ENCODE data around the gene TDRD12. TPM values are rescaled to one million over a fixed set of nuclear protein-coding genes. Genes with fewer than 3 reads are reported as not detected.
"Not testable (repeated sequence)": the region's sequence is repeated elsewhere in the genome, so short reads cannot be mapped to it uniquely, and the experiment has no call there.

TDRD12 gene
- total RNA-seq, 1 experiment from 2014 or later = 1.3 TPM

GRCh38 chr19:32695506-32695905 is 24.1 kb upstream of the TDRD12 start:
- H2AK5ac ChIP-seq (ENCODE audit: insufficient read length, low read length); H3K18ac ChIP-seq (ENCODE audit: insufficient read length, low read depth, low read length); H2BK15ac ChIP-seq (ENCODE audit: low read depth, low read length); H3K4me1 ChIP-seq (ENCODE audit: insufficient read depth, low read length); DNase-seq; H3K27me3 ChIP-seq (ENCODE audit: insufficient read depth, low read length); H3K23me2 ChIP-seq (ENCODE audit: insufficient read length, low read depth, low read length, poor library complexity, severe bottlenecking); H2BK12ac ChIP-seq (ENCODE audit: insufficient read length, low read depth, low read length); H2BK20ac ChIP-seq (ENCODE audit: low read depth, low read length, poor library complexity, severe bottlenecking); H3K4me2 ChIP-seq (ENCODE audit: insufficient read depth, insufficient read length, low read length); H4K5ac ChIP-seq (ENCODE audit: insufficient read length, low read depth, low read length); H3K56ac ChIP-seq (ENCODE audit: insufficient read length, low read depth, low read length); H4K91ac ChIP-seq (ENCODE audit: insufficient read length, low read depth, low read length); H3K79me2 ChIP-seq (ENCODE audit: insufficient read depth, low read length); H2BK120ac ChIP-seq (ENCODE audit: low read depth, low read length, poor library complexity, severe bottlenecking); H3K9me3 ChIP-seq (ENCODE audit: control insufficient read depth, low read depth, low read length); H4K8ac ChIP-seq (replicated peaks; ENCODE audit: insufficient read length, low read depth, low read length); H3K14ac ChIP-seq (ENCODE audit: insufficient read depth, low read length); H2BK5ac ChIP-seq (ENCODE audit: insufficient read length, low read length); H3K79me1 ChIP-seq (ENCODE audit: insufficient read depth, low read depth, low read length, poor library complexity, severe bottlenecking); H3K23ac ChIP-seq (ENCODE audit: insufficient read length, low read depth, low read length); H3K27ac ChIP-seq (ENCODE audit: insufficient read length, low read depth, low read length); H3K9ac ChIP-seq (ENCODE audit: extremely low read depth, insufficient read length, low read length); H3K4ac ChIP-seq (ENCODE audit: low read depth, low read length); H3K4me3 Mint-ChIP-seq; H3T11ph ChIP-seq (ENCODE audit: low read length); H2AFZ ChIP-seq (ENCODE audit: low read length); H4K20me1 ChIP-seq (ENCODE audit: control insufficient read depth, insufficient read depth, insufficient read length); H3K27ac Mint-ChIP-seq: not testable (repeated sequence)
- H3K36me3 Mint-ChIP-seq (ENCODE audit: insufficient read depth in 1 of 3, low read depth in 3 of 3) = peaks cover 5 to 31% (median 23%) of the 10 kb centered on the region in 3 experiments
- WGBS (ENCODE audit: extremely low coverage, insufficient read length, low lambda C conversion rate) = no CpG with 5 or more reads among the region's 6 CpGs
- H3K4me1 Mint-ChIP-seq = peaks cover 33 to 44% of the 10 kb centered on the region in 2 experiments
- H3K27me3 Mint-ChIP-seq (ENCODE audit: low read depth) = peaks cover 14% of the 10 kb centered on the region
- peaks cover 9 to 17% of the 10 kb centered on the region in 2 experiments; a peak in 4 of 5 replicates for H3K9me3 Mint-ChIP-seq

DNA sequence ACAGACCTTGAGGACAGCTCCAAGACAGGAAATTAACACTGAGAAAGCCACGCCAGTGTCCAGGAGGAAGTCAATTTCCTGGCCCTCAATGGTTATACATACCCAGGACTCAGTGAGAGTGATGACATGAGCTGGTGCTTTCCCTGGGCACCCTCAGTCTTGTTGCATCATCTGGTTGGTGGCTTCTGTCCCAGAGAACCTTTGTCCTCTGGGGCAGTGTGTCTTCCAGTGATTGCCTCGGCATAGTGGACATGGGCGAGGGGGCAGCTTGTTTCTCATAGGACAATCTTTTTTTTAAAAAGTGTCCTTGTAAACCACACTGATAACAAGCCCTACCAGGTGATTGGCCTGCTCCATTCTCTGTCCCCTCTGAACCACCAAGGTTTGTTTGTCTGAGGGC is 22.8 kb upstream of the TDRD12 start:
- H3K9me3 ChIP-seq (ENCODE audit: control insufficient read depth, low read depth, low read length); H3K27ac ChIP-seq (ENCODE audit: insufficient read length, low read depth, low read length); H3K4me2 ChIP-seq (ENCODE audit: insufficient read depth, insufficient read length, low read length); H2BK15ac ChIP-seq (ENCODE audit: low read depth, low read length); H3K23me2 ChIP-seq (ENCODE audit: insufficient read length, low read depth, low read length, poor library complexity, severe bottlenecking); H4K20me1 ChIP-seq (ENCODE audit: control insufficient read depth, insufficient read depth, insufficient read length); H3T11ph ChIP-seq (ENCODE audit: low read length); H4K5ac ChIP-seq (ENCODE audit: insufficient read length, low read depth, low read length); H3K14ac ChIP-seq (ENCODE audit: insufficient read depth, low read length); H3K79me2 ChIP-seq (ENCODE audit: insufficient read depth, low read length); H2BK12ac ChIP-seq (ENCODE audit: insufficient read length, low read depth, low read length); H3K18ac ChIP-seq (ENCODE audit: insufficient read length, low read depth, low read length); H2BK120ac ChIP-seq (ENCODE audit: low read depth, low read length, poor library complexity, severe bottlenecking); H3K23ac ChIP-seq (ENCODE audit: insufficient read length, low read depth, low read length); H3K27ac Mint-ChIP-seq; H3K56ac ChIP-seq (ENCODE audit: insufficient read length, low read depth, low read length); H2BK5ac ChIP-seq (ENCODE audit: insufficient read length, low read length); H3K4ac ChIP-seq (ENCODE audit: low read depth, low read length); H3K79me1 ChIP-seq (ENCODE audit: insufficient read depth, low read depth, low read length, poor library complexity, severe bottlenecking); H3K9ac ChIP-seq (ENCODE audit: extremely low read depth, insufficient read length, low read length); H3K4me1 ChIP-seq (ENCODE audit: insufficient read depth, low read length); H3K4me3 Mint-ChIP-seq; DNase-seq; H4K91ac ChIP-seq (ENCODE audit: insufficient read length, low read depth, low read length); H2AK5ac ChIP-seq (ENCODE audit: insufficient read length, low read length); H2BK20ac ChIP-seq (ENCODE audit: low read depth, low read length, poor library complexity, severe bottlenecking); H3K27me3 ChIP-seq (ENCODE audit: insufficient read depth, low read length); H4K8ac ChIP-seq (replicated peaks; ENCODE audit: insufficient read length, low read depth, low read length); H2AFZ ChIP-seq (ENCODE audit: low read length): not testable (repeated sequence)
- Mint-ChIP-seq H3K4me1 (peaks cover 33 to 39% of the 10 kb centered on the region in 2 experiments), H3K36me3 (ENCODE audit: insufficient read depth in 1 of 3, low read depth in 3 of 3) (peaks cover 5 to 31% (median 23%) of the 10 kb centered on the region in 3 experiments), H3K27me3 (ENCODE audit: low read depth) (peaks cover 11% of the 10 kb centered on the region), H3K9me3 (peaks cover 9 to 17% of the 10 kb centered on the region in 2 experiments; a peak in 4 of 5 replicates)
- no CpG with 5 or more reads among the region's 3 CpGs for WGBS (ENCODE audit: extremely low coverage, insufficient read length, low lambda C conversion rate)

Data from H9 (cell line).